HG03025 (cell line): ENCODE data around the gene HBM.
"Not testable (repeated sequence)": the region's sequence is repeated elsewhere in the genome, so short reads cannot be mapped to it uniquely, and the experiment has no call there.

Experiments used
- ATAC-seq: cut with Tn5 transposase; IDR thresholded peaks from one replicate; pipeline ENCODE4 v1.9.1; 2021; ENCODE audit warnings: mild to moderate bottlenecking, moderate library complexity; ENCODE audit not compliant: unreplicated experiment, low FRiP score

HBM gene

DNA sequence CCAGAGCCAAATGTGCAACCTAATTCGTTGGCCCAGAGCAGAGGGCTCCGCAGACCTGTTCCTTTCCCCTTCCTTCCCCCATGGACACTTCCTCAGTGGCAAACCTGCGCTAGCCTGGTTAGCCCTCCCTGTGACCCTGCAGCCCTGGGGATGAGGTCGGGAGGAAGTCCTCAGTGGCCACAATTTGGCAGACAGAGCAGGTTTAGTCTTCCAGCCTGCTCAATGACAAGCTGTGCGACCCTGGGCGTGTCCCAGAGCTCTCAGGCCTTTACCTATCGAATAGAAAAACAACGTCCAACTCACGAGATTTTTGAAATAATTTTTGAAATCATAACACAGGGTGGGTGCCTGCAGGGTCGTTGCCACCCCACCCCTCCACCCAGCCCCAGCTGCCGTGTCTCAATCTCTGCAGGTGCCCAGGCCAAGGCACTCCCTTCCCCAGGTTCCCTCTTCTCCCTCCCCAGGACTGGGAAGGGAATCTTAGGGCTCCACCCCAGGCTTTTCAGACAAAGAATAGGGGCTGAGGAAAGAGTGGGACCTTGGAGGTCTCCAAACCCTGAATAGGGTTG is 1.4 kb downstream of the HBM start:
- no peak for ATAC-seq

DNA sequence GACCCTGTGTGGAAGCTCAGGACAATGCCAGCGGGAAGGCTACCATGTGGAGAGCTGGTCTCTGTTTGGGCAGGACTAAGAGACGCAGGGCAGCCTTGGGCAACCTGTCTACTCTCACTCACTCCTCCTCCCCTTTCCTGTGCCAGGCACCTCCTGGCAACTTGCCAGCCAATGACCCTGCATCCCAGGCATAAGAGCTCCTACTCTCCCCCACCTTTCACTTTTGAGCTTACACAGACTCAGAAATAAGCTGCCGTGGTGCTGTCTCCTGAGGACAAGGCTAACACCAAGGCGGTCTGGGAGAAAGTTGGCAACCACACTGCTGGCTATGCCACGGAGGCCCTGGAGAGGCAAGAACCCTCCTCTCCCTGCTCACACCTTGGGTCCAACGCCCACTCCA is 2.6 kb downstream of the HBM start:
- no peak for ATAC-seq

DNA sequence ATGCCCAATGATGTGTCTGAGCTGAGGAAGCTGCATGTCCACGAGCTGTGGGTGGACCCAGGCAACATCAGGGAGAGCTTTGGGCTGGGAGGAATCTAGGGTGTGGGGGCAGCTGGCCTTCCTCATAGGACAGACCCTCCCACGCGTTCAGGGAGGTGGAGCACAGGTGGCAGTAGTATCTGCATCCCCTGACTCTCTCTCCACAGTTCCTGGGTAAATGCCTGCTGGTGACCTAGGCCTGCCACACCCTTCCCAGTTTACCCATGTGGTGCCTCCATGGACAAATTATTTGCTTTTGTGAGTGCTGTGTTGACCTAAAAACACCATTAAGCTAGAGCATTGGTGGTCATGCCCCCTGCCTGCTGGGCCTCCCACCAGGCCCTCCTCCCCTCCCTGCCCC is 3.2 kb downstream of the HBM start:
- no peak for ATAC-seq

DNA sequence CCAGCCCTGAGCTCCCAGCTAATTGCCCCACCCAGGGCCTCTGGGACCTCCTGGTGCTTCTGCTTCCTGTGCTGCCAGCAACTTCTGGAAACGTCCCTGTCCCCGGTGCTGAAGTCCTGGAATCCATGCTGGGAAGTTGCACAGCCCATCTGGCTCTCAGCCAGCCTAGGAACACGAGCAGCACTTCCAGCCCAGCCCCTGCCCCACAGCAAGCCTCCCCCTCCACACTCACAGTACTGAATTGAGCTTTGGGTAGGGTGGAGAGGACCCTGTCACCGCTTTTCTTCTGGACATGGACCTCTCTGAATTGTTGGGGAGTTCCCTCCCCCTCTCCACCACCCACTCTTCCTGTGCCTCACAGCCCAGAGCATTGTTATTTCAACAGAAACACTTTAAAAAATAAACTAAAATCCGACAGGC is 4.3 kb downstream of the HBM start:
- ATAC-seq = not testable (repeated sequence)

DNA sequence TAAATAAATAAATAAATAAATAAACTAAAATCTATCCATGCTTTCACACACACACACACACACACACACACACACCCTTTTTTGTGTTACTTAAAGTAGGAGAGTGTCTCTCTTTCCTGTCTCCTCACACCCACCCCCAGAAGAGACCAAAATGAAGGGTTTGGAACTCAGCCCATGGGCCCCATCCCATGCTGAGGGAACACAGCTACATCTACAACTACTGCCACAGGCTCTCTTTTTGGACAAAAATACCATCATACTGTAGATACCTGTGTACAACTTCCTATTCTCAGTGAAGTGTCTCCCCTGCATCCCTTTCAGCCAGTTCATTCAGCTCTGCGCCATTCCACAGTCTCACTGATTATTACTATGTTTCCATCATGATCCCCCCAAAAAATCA is 5.0 kb downstream of the HBM start:
- ATAC-seq = no peak

DNA sequence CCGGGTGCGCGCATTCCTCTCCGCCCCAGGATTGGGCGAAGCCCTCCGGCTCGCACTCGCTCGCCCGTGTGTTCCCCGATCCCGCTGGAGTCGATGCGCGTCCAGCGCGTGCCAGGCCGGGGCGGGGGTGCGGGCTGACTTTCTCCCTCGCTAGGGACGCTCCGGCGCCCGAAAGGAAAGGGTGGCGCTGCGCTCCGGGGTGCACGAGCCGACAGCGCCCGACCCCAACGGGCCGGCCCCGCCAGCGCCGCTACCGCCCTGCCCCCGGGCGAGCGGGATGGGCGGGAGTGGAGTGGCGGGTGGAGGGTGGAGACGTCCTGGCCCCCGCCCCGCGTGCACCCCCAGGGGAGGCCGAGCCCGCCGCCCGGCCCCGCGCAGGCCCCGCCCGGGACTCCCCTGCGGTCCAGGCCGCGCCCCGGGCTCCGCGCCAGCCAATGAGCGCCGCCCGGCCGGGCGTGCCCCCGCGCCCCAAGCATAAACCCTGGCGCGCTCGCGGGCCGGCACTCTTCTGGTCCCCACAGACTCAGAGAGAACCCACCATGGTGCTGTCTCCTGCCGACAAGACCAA is 6.7 kb downstream of the HBM start, which contains the start of gene HBA2:
TSS of gene HBA2 (plus strand) at position 503 of the 568 bp plus-strand sequence. CDS start at position 540, 37 bp downstream.
- ATAC-seq = not testable (repeated sequence)

DNA sequence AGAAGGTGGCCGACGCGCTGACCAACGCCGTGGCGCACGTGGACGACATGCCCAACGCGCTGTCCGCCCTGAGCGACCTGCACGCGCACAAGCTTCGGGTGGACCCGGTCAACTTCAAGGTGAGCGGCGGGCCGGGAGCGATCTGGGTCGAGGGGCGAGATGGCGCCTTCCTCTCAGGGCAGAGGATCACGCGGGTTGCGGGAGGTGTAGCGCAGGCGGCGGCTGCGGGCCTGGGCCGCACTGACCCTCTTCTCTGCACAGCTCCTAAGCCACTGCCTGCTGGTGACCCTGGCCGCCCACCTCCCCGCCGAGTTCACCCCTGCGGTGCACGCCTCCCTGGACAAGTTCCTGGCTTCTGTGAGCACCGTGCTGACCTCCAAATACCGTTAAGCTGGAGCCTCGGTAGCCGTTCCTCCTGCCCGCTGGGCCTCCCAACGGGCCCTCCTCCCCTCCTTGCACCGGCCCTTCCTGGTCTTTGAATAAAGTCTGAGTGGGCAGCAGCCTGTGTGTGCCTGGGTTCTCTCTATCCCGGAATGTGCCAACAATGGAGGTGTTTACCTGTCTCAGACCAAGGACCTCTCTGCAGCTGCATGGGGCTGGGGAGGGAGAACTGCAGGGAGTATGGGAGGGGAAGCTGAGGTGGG is 7.6 kb downstream of the HBM start:
- not testable (repeated sequence) for ATAC-seq

DNA sequence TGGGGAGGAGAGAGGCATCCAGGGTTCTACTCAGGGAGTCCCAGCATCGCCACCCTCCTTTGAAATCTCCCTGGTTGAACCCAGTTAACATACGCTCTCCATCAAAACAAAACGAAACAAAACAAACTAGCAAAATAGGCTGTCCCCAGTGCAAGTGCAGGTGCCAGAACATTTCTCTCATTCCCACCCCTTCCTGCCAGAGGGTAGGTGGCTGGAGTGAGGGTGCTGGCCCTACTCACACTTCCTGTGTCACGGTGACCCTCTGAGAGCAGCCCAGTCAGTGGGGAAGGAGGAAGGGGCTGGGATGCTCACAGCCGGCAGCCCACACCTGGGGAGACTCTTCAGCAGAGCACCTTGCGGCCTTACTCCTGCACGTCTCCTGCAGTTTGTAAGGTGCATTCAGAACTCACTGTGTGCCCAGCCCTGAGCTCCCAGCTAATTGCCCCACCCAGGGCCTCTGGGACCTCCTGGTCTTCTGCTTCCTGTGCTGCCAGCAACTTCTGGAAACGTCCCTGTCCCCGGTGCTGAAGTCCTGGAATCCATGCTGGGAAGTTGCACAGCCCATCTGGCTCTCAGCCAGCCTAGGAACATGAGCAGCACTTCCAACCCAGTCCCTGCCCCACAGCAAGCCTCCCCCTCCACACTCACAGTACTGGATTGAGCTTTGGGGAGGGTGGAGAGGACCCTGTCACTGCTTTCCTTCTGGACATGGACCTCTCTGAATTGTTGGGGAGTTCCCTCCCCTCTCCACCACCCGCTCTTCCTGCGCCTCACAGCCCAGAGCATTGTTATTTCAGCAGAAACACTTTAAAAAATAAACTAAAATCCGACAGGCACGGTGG is 8.4 kb downstream of the HBM start:
- ATAC-seq = not testable (repeated sequence)

DNA sequence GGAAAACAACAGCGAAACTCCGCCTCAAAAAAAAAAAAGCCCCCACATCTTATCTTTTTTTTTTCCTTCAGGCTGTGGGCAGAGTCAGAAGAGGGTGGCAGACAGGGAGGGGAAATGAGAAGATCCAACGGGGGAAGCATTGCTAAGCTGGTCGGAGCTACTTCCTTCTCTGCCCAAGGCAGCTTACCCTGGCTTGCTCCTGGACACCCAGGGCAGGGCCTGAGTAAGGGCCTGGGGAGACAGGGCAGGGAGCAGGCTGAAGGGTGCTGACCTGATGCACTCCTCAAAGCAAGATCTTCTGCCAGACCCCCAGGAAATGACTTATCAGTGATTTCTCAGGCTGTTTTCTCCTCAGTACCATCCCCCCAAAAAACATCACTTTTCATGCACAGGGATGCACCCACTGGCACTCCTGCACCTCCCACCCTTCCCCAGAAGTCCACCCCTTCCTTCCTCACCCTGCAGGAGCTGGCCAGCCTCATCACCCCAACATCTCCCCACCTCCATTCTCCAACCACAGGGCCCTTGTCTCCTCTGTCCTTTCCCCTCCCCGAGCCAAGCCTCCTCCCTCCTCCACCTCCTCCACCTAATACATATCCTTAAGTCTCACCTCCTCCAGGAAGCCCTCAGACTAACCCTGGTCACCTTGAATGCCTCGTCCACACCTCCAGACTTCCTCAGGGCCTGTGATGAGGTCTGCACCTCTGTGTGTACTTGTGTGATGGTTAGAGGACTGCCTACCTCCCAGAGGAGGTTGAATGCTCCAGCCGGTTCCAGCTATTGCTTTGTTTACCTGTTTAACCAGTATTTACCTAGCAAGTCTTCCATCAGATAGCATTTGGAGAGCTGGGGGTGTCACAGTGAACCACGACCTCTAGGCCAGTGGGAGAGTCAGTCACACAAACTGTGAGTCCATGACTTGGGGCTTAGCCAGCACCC is 9.5 kb downstream of the HBM start:
- ATAC-seq = no peak

DNA sequence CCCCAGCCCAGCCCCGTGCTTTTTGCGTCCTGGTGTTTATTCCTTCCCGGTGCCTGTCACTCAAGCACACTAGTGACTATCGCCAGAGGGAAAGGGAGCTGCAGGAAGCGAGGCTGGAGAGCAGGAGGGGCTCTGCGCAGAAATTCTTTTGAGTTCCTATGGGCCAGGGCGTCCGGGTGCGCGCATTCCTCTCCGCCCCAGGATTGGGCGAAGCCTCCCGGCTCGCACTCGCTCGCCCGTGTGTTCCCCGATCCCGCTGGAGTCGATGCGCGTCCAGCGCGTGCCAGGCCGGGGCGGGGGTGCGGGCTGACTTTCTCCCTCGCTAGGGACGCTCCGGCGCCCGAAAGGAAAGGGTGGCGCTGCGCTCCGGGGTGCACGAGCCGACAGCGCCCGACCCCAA is 10.2 kb downstream of the HBM start:
- ATAC-seq = not testable (repeated sequence)

DNA sequence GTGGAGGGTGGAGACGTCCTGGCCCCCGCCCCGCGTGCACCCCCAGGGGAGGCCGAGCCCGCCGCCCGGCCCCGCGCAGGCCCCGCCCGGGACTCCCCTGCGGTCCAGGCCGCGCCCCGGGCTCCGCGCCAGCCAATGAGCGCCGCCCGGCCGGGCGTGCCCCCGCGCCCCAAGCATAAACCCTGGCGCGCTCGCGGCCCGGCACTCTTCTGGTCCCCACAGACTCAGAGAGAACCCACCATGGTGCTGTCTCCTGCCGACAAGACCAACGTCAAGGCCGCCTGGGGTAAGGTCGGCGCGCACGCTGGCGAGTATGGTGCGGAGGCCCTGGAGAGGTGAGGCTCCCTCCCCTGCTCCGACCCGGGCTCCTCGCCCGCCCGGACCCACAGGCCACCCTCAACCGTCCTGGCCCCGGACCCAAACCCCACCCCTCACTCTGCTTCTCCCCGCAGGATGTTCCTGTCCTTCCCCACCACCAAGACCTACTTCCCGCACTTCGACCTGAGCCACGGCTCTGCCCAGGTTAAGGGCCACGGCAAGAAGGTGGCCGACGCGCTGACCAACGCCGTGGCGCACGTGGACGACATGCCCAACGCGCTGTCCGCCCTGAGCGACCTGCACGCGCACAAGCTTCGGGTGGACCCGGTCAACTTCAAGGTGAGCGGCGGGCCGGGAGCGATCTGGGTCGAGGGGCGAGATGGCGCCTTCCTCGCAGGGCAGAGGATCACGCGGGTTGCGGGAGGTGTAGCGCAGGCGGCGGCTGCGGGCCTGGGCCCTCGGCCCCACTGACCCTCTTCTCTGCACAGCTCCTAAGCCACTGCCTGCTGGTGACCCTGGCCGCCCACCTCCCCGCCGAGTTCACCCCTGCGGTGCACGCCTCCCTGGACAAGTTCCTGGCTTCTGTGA is 11.0 kb downstream of the HBM start, which contains the start of gene HBA1:
TSS of gene HBA1 (plus strand) at position 204 of the 906 bp plus-strand sequence. CDS start at position 241, 37 bp downstream.
- not testable (repeated sequence) for ATAC-seq

DNA sequence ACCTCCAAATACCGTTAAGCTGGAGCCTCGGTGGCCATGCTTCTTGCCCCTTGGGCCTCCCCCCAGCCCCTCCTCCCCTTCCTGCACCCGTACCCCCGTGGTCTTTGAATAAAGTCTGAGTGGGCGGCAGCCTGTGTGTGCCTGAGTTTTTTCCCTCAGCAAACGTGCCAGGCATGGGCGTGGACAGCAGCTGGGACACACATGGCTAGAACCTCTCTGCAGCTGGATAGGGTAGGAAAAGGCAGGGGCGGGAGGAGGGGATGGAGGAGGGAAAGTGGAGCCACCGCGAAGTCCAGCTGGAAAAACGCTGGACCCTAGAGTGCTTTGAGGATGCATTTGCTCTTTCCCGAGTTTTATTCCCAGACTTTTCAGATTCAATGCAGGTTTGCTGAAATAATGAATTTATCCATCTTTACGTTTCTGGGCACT is 11.6 kb downstream of the HBM start:
- ATAC-seq = no peak

DNA sequence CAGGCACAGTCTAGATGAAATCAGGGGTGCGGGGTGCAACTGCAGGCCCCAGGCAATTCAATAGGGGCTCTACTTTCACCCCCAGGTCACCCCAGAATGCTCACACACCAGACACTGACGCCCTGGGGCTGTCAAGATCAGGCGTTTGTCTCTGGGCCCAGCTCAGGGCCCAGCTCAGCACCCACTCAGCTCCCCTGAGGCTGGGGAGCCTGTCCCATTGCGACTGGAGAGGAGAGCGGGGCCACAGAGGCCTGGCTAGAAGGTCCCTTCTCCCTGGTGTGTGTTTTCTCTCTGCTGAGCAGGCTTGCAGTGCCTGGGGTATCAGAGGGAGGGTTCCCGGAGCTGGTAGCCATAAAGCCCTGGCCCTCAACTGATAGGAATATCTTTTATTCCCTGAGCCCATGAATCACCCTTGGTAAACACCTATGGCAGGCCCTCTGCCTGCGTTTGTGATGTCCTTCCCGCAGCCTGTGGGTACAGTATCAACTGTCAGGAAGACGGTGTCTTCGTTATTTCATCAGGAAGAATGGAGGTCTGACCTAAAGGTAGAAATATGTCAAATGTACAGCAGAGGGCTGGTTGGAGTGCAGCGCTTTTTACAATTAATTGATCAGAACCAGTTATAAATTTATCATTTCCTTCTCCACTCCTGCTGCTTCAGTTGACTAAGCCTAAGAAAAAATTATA is 12.3 kb downstream of the HBM start:
- ATAC-seq = no peak

DNA sequence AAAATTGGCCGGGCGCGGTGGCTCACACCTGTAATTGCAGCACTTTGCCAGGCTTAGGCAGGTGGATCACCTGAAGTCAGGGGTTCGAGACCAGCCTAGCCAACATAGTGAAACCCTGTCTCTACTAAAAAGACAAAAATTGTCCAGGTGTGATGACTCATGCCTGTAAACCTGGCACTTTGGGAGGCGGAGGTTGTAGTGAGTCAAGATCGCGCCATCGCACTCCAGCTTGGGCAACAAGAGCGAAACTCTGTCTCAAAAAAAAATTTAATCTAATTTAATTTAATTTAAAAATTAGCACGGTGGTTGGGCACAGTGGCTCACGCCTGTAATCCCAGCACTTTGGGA is 12.9 kb downstream of the HBM start:
- ATAC-seq = no peak

DNA sequence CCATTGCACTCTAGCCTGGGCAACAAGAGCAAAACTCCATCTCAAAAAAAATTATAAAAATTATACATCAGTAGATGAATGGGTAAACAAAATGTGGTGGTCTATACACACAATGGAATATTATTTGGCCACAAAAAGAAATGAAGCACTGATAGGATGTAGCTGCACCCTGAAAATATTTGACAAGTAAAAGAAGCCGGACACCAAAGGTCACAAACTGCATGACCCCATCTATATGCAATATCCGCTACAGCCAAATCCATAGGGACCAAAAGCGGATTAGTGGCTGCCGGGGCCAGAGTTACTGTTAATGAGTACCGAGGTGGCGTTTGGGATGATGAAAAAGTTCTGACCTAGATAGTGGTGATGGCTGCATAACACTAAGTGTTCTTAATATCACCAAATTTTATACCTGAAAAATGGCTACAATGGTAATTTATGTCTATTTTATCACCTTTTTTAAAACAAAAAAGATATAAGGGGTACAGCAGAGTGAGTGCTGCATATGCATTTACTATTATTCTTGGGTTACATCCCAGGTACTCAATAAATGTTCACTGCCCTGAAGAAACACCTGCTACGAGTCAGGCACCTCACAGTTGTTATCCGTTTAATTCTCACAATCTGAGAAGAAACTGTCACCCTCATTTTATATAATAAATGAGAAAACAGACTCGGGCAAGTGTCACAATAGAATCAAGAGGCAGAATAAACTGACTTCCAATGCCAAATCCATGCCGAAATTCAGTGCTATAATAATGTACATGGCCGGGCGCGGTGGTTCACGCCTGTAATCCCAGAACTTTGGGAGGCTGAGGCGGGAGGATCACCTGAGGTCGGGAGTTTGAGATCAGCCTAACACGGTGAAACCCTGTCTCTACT is 13.7 kb downstream of the HBM start:
- no peak for ATAC-seq

DNA sequence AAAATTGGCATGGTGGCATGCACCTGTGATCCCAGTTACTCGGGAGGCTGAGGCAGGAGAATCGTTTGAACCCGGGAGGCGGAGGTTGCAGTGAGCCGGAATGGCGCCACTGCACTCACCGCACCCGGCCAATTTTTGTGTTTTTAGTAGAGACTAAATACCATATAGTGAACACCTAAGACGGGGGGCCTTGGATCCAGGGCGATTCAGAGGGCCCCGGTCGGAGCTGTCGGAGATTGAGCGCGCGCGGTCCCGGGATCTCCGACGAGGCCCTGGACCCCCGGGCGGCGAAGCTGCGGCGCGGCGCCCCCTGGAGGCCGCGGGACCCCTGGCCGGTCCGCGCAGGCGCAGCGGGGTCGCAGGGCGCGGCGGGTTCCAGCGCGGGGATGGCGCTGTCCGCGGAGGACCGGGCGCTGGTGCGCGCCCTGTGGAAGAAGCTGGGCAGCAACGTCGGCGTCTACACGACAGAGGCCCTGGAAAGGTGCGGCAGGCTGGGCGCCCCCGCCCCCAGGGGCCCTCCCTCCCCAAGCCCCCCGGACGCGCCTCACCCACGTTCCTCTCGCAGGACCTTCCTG is 14.4 kb downstream of the HBM start, which contains the start of gene HBQ1:
TSS of gene HBQ1 (plus strand) at position 359 of the 575 bp plus-strand sequence. CDS start at position 387, 28 bp downstream.
- ATAC-seq = no peak
